Kidney (tissue), 14 donors: Measurements from ENCODE around the gene ABL2. TPM values are rescaled to one million over a fixed set of nuclear protein-coding genes. Genes with fewer than 3 reads are reported as not detected.

ENCODE experiments used
- DNase-seq, 5 donors: peaks; one replicate each; pipeline ENCODE4 v3.0.0-alpha.2; 2013 to 2020
- FAIRE-seq: peaks from 2 replicates; lab custom pipeline; 2012; peaks lifted over from hg19 to GRCh38; lab: Jason Lieb, UNC
- H3K27ac ChIP-seq, 2 donors: one replicate each; pipeline ENCODE4 v1.7.0; 2013; ENCODE audit warnings: low read depth in 2 of 2, low read length in 2 of 2, inconsistent platforms in 1 of 2
- H3K27me3 ChIP-seq: one replicate; pipeline ENCODE4 v1.7.1; 2013; ENCODE audit warnings: low read length, inconsistent platforms; ENCODE audit not compliant: control insufficient read depth, insufficient read depth
- H3K36me3 ChIP-seq, 3 donors: one replicate each; pipeline versions ENCODE4 v1.7.0 to v1.7.1; 2013; ENCODE audit warnings: low read length in 3 of 3, control low read depth in 1 of 3, inconsistent platforms in 1 of 3; ENCODE audit not compliant: insufficient read depth in 3 of 3, control insufficient read depth in 2 of 3
- H3K4me1 ChIP-seq, 3 donors: one replicate each; pipeline versions ENCODE4 v1.7.0 to v1.7.1; 2013; ENCODE audit warnings: low read length in 3 of 3, inconsistent platforms in 1 of 3, low read depth in 1 of 3; ENCODE audit not compliant: control insufficient read depth in 2 of 3, insufficient read depth in 2 of 3
- H3K4me3 ChIP-seq, 3 donors: one replicate each; pipeline versions ENCODE4 v1.7.0 to v1.8.1; 2013; ENCODE audit warnings: low read length in 3 of 3, control low read depth in 1 of 3, inconsistent platforms in 1 of 3
- H3K9ac ChIP-seq, 3 donors: one replicate each; pipeline versions ENCODE4 v1.7.0 to v1.7.1; 2013; ENCODE audit warnings: low read length in 3 of 3, control low read depth in 1 of 3, inconsistent platforms in 1 of 3
- H3K9me3 ChIP-seq, 3 donors: one replicate each; pipeline versions ENCODE4 v1.7.0 to v1.7.1; 2013; ENCODE audit warnings: low read length in 3 of 3, control low read depth in 1 of 3, inconsistent platforms in 1 of 3; ENCODE audit not compliant: control insufficient read depth in 2 of 3, insufficient read depth in 1 of 3
- intact Hi-C: fragments of 100-400 bp; cut with DNase I; formaldehyde crosslinking; loops from one replicate; pipeline ENCODE4 v1.11.1; 2022
- polyA plus RNA-seq: library from polyadenylated mRNA; stranded (reverse); fragments of 350-450 nt; fragmentation: Illumina TruSeq; extraction: RNeasy Lipid Tissue Mini Kit (QIAGEN cat#74804); gene quantifications from one replicate; pipeline ENCODE4 v1.2.3, GENCODE V29; 2014; ENCODE audit warnings: low read depth, low replicate concordance; ENCODE audit not compliant: insufficient read depth
- total RNA-seq: library from RNA; stranded (reverse); fragmentation: NEBNext Ultra II Directional; extraction: Animal tissue kit (Norgen Biotek cat#: 25700); gene quantifications from one replicate; pipeline ENCODE4 v1.2.1, GENCODE V29; 2021
- TF ChIP-seq, protein P1 (sequence below): IDR thresholded peaks from 3 replicates; pipeline ENCODE4 v1.5.1; 2012; ENCODE audit warnings: mild to moderate bottlenecking, moderate library complexity, borderline replicate concordance; ENCODE audit not compliant: insufficient read depth; ENCODE audit errors: extremely low read depth
- donor health status: control.
- donor health status: control.
- donor health status: control.
- donor health status: control.
- donor health status: control.
- donor health status: DM: yes; HTN: yes; CAD: no.
- donor health status: Normal renal cell carcinoma (clear cell type).

The ABL2 gene
- total and polyA plus RNA-seq, 2 donors from 2014 or later = 1.6 to 29.6 TPM

DNA sequence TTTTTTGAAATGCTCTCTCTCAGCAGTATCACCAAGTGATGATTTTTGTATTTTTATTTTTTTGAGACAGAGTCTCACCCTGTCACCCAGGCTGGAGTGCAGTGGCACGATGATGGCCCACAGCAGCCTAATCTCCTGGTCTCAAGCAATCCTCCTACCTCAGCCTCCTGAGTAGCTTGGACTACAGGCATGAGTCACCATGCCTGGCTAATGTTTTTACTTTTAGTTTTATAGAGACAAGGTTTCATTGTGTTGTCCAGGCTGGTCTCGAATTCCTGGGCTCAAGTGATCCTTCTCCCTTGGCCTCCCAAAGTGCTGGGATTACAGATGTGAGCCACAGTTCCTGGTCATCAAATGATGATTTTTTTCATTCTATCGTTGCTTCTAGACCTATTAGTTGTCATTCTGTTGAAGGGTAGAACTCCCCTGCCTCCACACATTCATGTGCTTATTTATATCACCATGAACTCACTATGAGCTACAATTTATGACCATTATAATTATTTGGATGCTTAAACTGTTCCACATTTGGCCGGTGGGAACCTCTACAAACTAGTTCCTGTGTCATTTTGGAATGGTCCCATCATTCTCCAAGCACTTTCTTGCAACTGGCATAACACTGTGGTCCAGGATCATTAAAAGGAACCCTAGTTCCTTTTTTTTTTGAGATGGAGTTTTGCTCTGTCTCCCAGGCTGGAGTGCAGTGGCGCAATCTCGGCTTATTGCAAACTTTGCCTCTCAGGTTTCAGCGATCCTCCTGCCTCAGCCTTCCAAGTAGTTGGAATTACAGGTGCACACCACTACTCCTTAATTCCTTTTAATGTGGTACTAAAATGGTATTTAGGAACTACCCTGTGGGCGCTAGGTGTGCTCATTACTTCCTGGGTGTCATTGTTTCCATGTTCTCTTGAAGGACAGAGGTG lies 167.9 kb downstream of the ABL2 start:
- peaks cover 0 to under 1% (median 0%) of the 10 kb centered on the region in 3 donors for H3K9me3 ChIP-seq
- no peak for FAIRE-seq
- H3K4me1 ChIP-seq = no peaks in the 10 kb centered on the region
- no peaks in the 10 kb centered on the region for H3K27me3 ChIP-seq
- H3K4me3 ChIP-seq = no peak overlapping the region
- H3K36me3 ChIP-seq = peaks cover 6 to 12% (median 6%) of the 10 kb centered on the region in 3 donors
- TF ChIP-seq, protein P1, sequence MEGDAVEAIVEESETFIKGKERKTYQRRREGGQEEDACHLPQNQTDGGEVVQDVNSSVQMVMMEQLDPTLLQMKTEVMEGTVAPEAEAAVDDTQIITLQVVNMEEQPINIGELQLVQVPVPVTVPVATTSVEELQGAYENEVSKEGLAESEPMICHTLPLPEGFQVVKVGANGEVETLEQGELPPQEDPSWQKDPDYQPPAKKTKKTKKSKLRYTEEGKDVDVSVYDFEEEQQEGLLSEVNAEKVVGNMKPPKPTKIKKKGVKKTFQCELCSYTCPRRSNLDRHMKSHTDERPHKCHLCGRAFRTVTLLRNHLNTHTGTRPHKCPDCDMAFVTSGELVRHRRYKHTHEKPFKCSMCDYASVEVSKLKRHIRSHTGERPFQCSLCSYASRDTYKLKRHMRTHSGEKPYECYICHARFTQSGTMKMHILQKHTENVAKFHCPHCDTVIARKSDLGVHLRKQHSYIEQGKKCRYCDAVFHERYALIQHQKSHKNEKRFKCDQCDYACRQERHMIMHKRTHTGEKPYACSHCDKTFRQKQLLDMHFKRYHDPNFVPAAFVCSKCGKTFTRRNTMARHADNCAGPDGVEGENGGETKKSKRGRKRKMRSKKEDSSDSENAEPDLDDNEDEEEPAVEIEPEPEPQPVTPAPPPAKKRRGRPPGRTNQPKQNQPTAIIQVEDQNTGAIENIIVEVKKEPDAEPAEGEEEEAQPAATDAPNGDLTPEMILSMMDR = no peak
- intact Hi-C loops = no loop called here
- DNase-seq = no peak
- no peak overlapping the region for H3K9ac ChIP-seq
- no peak overlapping the region for H3K27ac ChIP-seq

DNA sequence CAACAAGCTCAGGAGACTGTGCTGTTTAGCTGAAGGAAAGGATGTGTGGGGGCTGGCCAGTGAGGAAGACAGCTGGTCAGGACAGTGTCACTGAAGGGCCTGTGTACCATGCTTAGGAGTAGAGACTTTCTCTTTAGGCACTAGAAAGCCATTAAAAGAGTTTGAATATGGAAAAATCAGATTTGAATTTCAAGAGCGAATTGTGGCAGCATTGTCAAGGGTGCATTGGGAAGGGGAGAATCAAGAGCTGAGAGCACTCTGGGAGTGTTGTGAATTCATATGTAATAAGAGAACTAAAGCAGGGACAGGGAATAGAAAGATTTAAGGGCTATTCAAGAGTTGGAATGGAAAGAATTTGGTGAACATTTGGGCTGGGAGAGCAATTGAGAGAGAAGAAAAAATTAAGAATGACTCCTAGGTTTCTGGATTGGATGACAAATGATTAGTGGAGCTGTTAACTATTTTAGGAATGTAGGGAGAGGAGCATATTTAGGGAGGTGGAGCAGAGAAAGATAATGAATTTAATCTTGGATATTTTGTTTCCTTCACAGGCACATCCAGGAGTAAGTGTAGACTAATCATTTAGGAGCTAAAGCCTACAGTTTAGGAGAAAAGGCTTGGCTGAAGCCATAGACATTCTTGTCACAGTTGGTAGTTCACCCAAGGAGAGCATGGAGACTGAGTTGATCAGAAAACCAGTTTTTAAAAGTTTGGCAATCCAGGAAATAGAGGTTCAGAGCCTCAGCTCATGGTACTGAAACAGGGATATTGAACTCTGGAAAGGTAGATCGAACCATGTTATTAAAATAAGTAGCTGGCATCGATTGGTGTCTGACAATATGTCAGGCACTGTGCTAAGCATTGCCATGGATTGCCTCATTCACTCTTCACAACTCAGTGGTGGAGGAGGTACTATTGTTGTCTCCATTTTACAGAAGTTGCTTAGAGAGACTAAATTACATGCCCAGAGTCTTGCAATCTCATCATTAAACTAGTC lies 170.7 kb downstream of the ABL2 start:
- H3K9ac ChIP-seq = no peak overlapping the region
- H3K9me3 ChIP-seq = peaks cover 0 to 4% (median 0%) of the 10 kb centered on the region in 3 donors
- H3K4me3 ChIP-seq = no peak overlapping the region
- peaks cover 5 to 8% (median 8%) of the 10 kb centered on the region in 3 donors for H3K36me3 ChIP-seq
- FAIRE-seq = no peak
- H3K27me3 ChIP-seq = no peaks in the 10 kb centered on the region
- peak in 1 of 5 donors; percentile 27 for DNase-seq
- no peak overlapping the region for H3K27ac ChIP-seq
- intact Hi-C loops = no loop called here
- TF ChIP-seq, protein P1 = no peak
- no peaks in the 10 kb centered on the region for H3K4me1 ChIP-seq

DNA sequence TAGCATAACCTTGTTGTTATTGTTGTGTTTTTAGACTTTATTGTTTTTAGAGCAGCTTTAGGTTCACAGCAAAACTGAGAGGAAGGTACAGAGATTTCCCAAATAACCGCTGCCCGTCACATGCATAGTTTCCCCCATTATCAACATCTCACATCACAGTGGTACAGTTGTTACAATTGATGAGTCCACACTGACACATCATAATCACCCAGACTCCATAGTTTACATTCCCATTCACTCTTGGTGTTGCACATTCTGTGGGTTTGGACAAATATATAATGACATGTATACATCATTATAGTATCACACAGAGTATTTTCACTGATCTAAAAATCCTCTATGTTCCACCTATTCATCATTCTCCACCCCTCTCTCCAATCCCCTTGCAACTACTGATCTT lies 173.5 kb downstream of the ABL2 start:
- intact Hi-C loops = no loop called here
- Histone ChIP-seq H3K4me1 (no peaks in the 10 kb centered on the region), H3K9ac (no peak overlapping the region), H3K36me3 (peaks cover 3 to 8% (median 5%) of the 10 kb centered on the region in 3 donors), H3K9me3 (peaks cover 0 to 4% (median 0%) of the 10 kb centered on the region in 3 donors), H3K27me3 (no peaks in the 10 kb centered on the region), H3K4me3 (no peak overlapping the region), H3K27ac (no peak overlapping the region)
- no peak for FAIRE-seq
- TF ChIP-seq, protein P1 = no peak
- DNase-seq = no peak
